Esophagus muscularis mucosa (tissue), 4 donors: ENCODE measurements around the gene ARID5B. TPM values are rescaled to one million over a fixed set of nuclear protein-coding genes. Genes with fewer than 3 reads are reported as not detected.

Experiments
- DNase-seq: peaks from one replicate; pipeline ENCODE4 v3.0.0-alpha.2; 2017; ENCODE audit errors: extremely low spot score
- H3K27ac ChIP-seq, 4 donors: fragments of 200-600 bp; sonication (generic); replicated peaks in 1 of 4; 1 replicate in 3 of 4; 2 replicates in 1 of 4; pipeline ENCODE4 v1.5.1; 2016 to 2019; ENCODE audit warnings: mild to moderate bottlenecking in 1 of 4
- H3K27me3 ChIP-seq, 4 donors: fragments of 200-600 bp; sonication (generic); one replicate each; pipeline versions ENCODE4 v1.5.1 to v1.6.0; 2016 to 2019
- H3K36me3 ChIP-seq, 4 donors: fragments of 200-600 bp; sonication (generic); one replicate each; pipeline ENCODE4 v1.5.1; 2016 to 2019
- H3K4me1 ChIP-seq, 4 donors: fragments of 200-600 bp; sonication (generic); one replicate each; pipeline ENCODE4 v1.5.1; 2016 to 2019
- H3K4me3 ChIP-seq, 4 donors: fragments of 200-600 bp; sonication (generic); 1 replicate in 2 of 4; 2 replicates in 2 of 4; pipeline ENCODE4 v1.5.1; 2016 to 2019; ENCODE audit warnings: mild to moderate bottlenecking in 4 of 4, moderate library complexity in 1 of 4
- H3K9me3 ChIP-seq, 4 donors: fragments of 200-600 bp; sonication (generic); 1 replicate in 3 of 4; 2 replicates in 1 of 4; pipeline ENCODE4 v1.5.1; 2016 to 2019
- EP300 ChIP-seq: sonication (generic); formaldehyde crosslinking; IDR thresholded peaks from one replicate; pipeline ENCODE4 v1.6.1; 2017; ENCODE audit warnings: antibody characterized with exemption
- POLR2A ChIP-seq: fragments of 450-650 bp; IDR thresholded peaks from one replicate; pipeline ENCODE4 v1.6.1; 2017; ENCODE audit warnings: antibody characterized with exemption, moderate library complexity, mild to moderate bottlenecking, low read depth
- POLR2AphosphoS5 ChIP-seq, 2 donors: sonication (generic); formaldehyde crosslinking; IDR thresholded peaks; one replicate each; pipeline ENCODE4 v1.6.1; 2017; ENCODE audit warnings: antibody characterized with exemption in 2 of 2
- WGBS: methylation state at CpG from one replicate; pipeline ENCODE4 v1.1.5; 2018; 5-methylcytosine and 5-hydroxymethylcytosine counted together
- intact Hi-C: fragments of 100-400 bp; cut with DNase I; formaldehyde crosslinking; loops from one replicate; pipeline ENCODE4 v1.15.1; 2023
- total RNA-seq, 4 donors: library from RNA; depleted of rRNA; stranded (reverse); fragments of >200 nt; gene quantifications; one replicate each; pipeline versions ENCODE4 v1.1.0 to v1.2.1, GENCODE V29; 2016
- TF ChIP-seq, protein P1 (sequence below), 3 experiments: fragments of 200-600 bp in 2 of 3; fragments of 450-650 bp in 1 of 3; sonication (generic) in 2 of 3; IDR thresholded peaks; one replicate each; pipeline ENCODE4 v1.5.1; 2017 to 2019; ENCODE audit warnings: antibody characterized with exemption in 3 of 3, mild to moderate bottlenecking in 2 of 3, moderate library complexity in 1 of 3

The ARID5B gene
- total RNA-seq, 4 donors from 2014 or later: 33.6 to 150 (median 64.9) TPM

GRCh38 chr10:61991166-61991565 is 89.7 kb downstream of the ARID5B start:
- DNase-seq: no peak

GRCh38 chr10:61992059-61992460 is 90.6 kb downstream of the ARID5B start:
- H3K27me3 ChIP-seq: no peaks in the 10 kb centered on the region
- peaks cover 44 to 66% (median 61%) of the 10 kb centered on the region in 4 donors for H3K4me1 ChIP-seq
- no peak for DNase-seq
- no peaks in the 10 kb centered on the region for H3K36me3 ChIP-seq
- peak overlapping the region in 1 of 4 donors; percentile 25 for H3K4me3 ChIP-seq
- intact Hi-C loops: loop anchor here (5.0 kb wide), 1 partner anchor 90 kb away; the partner anchor contains the start of gene ARID5B
- H3K9me3 ChIP-seq: no peaks in the 10 kb centered on the region
- WGBS: 54% methylated on average over 4 of the region's 4 CpGs
- no peak for TF ChIP-seq EP300
- no peak for TF ChIP-seq POLR2A
- TF ChIP-seq, protein P1, sequence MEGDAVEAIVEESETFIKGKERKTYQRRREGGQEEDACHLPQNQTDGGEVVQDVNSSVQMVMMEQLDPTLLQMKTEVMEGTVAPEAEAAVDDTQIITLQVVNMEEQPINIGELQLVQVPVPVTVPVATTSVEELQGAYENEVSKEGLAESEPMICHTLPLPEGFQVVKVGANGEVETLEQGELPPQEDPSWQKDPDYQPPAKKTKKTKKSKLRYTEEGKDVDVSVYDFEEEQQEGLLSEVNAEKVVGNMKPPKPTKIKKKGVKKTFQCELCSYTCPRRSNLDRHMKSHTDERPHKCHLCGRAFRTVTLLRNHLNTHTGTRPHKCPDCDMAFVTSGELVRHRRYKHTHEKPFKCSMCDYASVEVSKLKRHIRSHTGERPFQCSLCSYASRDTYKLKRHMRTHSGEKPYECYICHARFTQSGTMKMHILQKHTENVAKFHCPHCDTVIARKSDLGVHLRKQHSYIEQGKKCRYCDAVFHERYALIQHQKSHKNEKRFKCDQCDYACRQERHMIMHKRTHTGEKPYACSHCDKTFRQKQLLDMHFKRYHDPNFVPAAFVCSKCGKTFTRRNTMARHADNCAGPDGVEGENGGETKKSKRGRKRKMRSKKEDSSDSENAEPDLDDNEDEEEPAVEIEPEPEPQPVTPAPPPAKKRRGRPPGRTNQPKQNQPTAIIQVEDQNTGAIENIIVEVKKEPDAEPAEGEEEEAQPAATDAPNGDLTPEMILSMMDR (IDR thresholded peaks at IDR 0.05): no peak
- no peak for TF ChIP-seq POLR2AphosphoS5 (IDR thresholded peaks at IDR 0.05)
- H3K27ac ChIP-seq: peak overlapping the region; percentile 68 to 77 (median 75)

More at GRCh38 chr10:61991166-61991565, 89.7 kb downstream of the ARID5B start:
- Histone ChIP-seq H3K27me3 (no peaks in the 10 kb centered on the region), H3K9me3 (no peaks in the 10 kb centered on the region), H3K36me3 (no peaks in the 10 kb centered on the region), H3K4me3 (no peak overlapping the region), H3K4me1 (peaks cover 53 to 71% (median 69%) of the 10 kb centered on the region in 4 donors), H3K27ac (peak overlapping the region in 2 of 4 donors; percentile 68 to 77)
- no peak for TF ChIP-seq POLR2A
- intact Hi-C loops: loop anchor here (5.0 kb wide), 1 partner anchor 89 kb away; the partner anchor contains the start of gene ARID5B

GRCh38 chr10:61992671-61993668 is 91.5 kb downstream of the ARID5B start:
- Histone ChIP-seq H3K27me3 (no peaks in the 10 kb centered on the region), H3K4me1 (peaks cover 35 to 58% (median 52%) of the 10 kb centered on the region in 4 donors), H3K36me3 (no peaks in the 10 kb centered on the region), H3K9me3 (no peaks in the 10 kb centered on the region), H3K27ac (peak overlapping the region; percentile 68 to 77 (median 75)), H3K4me3 (peak overlapping the region; percentile 10 to 38 (median 24))
- no peak for TF ChIP-seq POLR2A
- TF ChIP-seq EP300: peak; percentile 88
- TF ChIP-seq, protein P1 (IDR thresholded peaks at IDR 0.05): no peak
- TF ChIP-seq POLR2AphosphoS5 (IDR thresholded peaks at IDR 0.05): peak; percentile 72 to 85
- WGBS: 7% methylated on average over 7 of the region's 7 CpGs
- intact Hi-C loops: loop anchor here (5.0 kb wide), 1 partner anchor 91 kb away; the partner anchor contains the start of gene ARID5B
- peak; percentile 93 for DNase-seq

DNA sequence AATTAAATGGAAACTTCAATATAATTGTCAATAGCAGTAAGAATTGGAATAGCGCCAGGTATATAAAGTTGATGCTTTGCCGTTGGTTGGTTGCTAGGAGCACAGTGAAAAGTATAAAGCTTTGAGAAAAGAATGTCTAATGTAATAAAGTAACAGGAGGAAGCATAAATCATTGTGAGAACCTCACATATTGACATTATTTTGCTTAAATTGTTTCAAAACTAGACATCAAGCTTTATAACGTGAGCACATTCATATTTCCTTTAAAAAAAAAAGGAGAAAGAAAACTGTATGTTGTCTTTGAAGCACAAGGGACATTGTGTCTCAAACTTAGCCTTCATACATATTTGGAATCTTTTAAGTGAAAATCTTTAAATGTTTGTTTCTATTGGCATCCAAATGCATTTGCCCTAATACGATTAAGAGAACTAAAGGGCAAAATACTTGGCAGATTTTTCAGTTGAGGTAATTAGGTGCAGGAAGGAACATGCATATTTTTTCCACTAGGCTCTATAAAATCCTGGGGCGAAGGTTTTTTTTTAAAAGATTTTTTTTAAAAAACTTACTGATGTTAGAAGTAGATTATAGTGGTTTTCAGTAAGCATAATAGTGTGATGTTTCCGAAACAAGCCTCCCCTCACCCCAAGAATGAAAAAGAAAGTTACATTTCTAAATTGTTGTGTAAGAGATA is 92.4 kb downstream of the ARID5B start:
- TF ChIP-seq, protein P1 (IDR thresholded peaks at IDR 0.05): peak in 1 of 3 experiments; percentile 24
- TF ChIP-seq POLR2AphosphoS5 (IDR thresholded peaks at IDR 0.05): no peak
- no peaks in the 10 kb centered on the region for H3K36me3 ChIP-seq
- H3K27me3 ChIP-seq: no peaks in the 10 kb centered on the region
- H3K4me3 ChIP-seq: peak overlapping the region in 3 of 4 donors; percentile 23 to 38 (median 25)
- intact Hi-C loops: loop anchor here (5.0 kb wide), 1 partner anchor 92 kb away; the partner anchor contains the start of gene ARID5B
- peak overlapping the region; percentile 68 to 77 (median 75) for H3K27ac ChIP-seq
- H3K4me1 ChIP-seq: peaks cover 27 to 51% (median 44%) of the 10 kb centered on the region in 4 donors
- 30% methylated on average over 6 of the region's 6 CpGs for WGBS
- H3K9me3 ChIP-seq: no peaks in the 10 kb centered on the region
- DNase-seq: no peak
